GM10847 (cell line): ENCODE data around the gene RAB18.

Experiments
- POLR2A ChIP-seq: IDR thresholded peaks from 2 replicates; pipeline ENCODE4 v1.6.1; 2011; ENCODE audit not compliant: insufficient read length; ENCODE audit errors: extremely low read depth

RAB18 gene

GRCh38 chr10:27530477-27530876 lies 26.4 kb downstream of the RAB18 start:
- no peak for TF ChIP-seq POLR2A

GRCh38 chr10:27531336-27531847 lies 27.3 kb downstream of the RAB18 start:
- TF ChIP-seq POLR2A: no peak

GRCh38 chr10:27534161-27534700 lies 30.1 kb downstream of the RAB18 start:
- TF ChIP-seq POLR2A: no peak

- no peak for TF ChIP-seq POLR2A
Measured at GRCh38 chr10:27535317-27535716, 31.2 kb downstream of the RAB18 start.

GRCh38 chr10:27536437-27536836 lies 32.3 kb downstream of the RAB18 start:
- no peak for TF ChIP-seq POLR2A

- TF ChIP-seq POLR2A: no peak
Measured at GRCh38 chr10:27537166-27537565, 33.1 kb downstream of the RAB18 start.

GRCh38 chr10:27537787-27538186 lies 33.7 kb downstream of the RAB18 start:
- TF ChIP-seq POLR2A: no peak

- TF ChIP-seq POLR2A: no peak
Measured at GRCh38 chr10:27540672-27541071, 36.6 kb downstream of the RAB18 start.

- TF ChIP-seq POLR2A: no peak
Measured at GRCh38 chr10:27541796-27542729, 38.0 kb downstream of the RAB18 start.

- no peak for TF ChIP-seq POLR2A
Measured at GRCh38 chr10:27542812-27543211, 38.7 kb downstream of the RAB18 start.

GRCh38 chr10:27547047-27547446 lies 42.9 kb downstream of the RAB18 start:
- no peak for TF ChIP-seq POLR2A

- no peak for TF ChIP-seq POLR2A
Measured at GRCh38 chr10:27547482-27547881, 43.4 kb downstream of the RAB18 start.

- TF ChIP-seq POLR2A: no peak
Measured at GRCh38 chr10:27550823-27551222, 46.7 kb downstream of the RAB18 start.

GRCh38 chr10:27558612-27559020 lies 54.5 kb downstream of the RAB18 start:
- TF ChIP-seq POLR2A: no peak

- no peak for TF ChIP-seq POLR2A
Measured at GRCh38 chr10:27561334-27561733, 57.2 kb downstream of the RAB18 start.

- no peak for TF ChIP-seq POLR2A
Measured at GRCh38 chr10:27564398-27564797, 60.3 kb downstream of the RAB18 start.
